HG03439 (cell line): Measurements from ENCODE around the gene MXRA7.
"Not testable (repeated sequence)": the region's sequence is repeated elsewhere in the genome, so short reads cannot be mapped to it uniquely, and the experiment has no call there.

Source experiments
- ATAC-seq: cut with Tn5 transposase; IDR thresholded peaks from one replicate; pipeline ENCODE4 v1.9.1; 2021; ENCODE audit warnings: mild to moderate bottlenecking, moderate library complexity; ENCODE audit not compliant: unreplicated experiment

The MXRA7 gene

GRCh38 chr17:76718516-76718915 is 7.8 kb upstream of the MXRA7 start:
- ATAC-seq = no peak

- ATAC-seq = no peak
Observed at GRCh38 chr17:76716839-76717215, 6.1 kb upstream of the MXRA7 start.

GRCh38 chr17:76716146-76716838 is 5.5 kb upstream of the MXRA7 start:
- ATAC-seq = no peak

- ATAC-seq = no peak
Observed at GRCh38 chr17:76715496-76715830, 4.7 kb upstream of the MXRA7 start.

GRCh38 chr17:76714822-76715495 is 4.2 kb upstream of the MXRA7 start:
- no peak for ATAC-seq

GRCh38 chr17:76714336-76714735 is 3.6 kb upstream of the MXRA7 start:
- no peak for ATAC-seq

GRCh38 chr17:76713765-76714164 is 3.0 kb upstream of the MXRA7 start:
- ATAC-seq = no peak

- ATAC-seq = not testable (repeated sequence)
Observed at GRCh38 chr17:76712321-76712720, 1.6 kb upstream of the MXRA7 start.

GRCh38 chr17:76709951-76710862 is 558 bp downstream of the MXRA7 start:
- ATAC-seq = not testable (repeated sequence)

GRCh38 chr17:76709077-76709950 is 1.5 kb downstream of the MXRA7 start:
- ATAC-seq = no peak

- no peak for ATAC-seq
Observed at GRCh38 chr17:76707985-76708807, 2.6 kb downstream of the MXRA7 start.

- no peak for ATAC-seq
Observed at GRCh38 chr17:76706817-76707216, 3.9 kb downstream of the MXRA7 start.

GRCh38 chr17:76704805-76705204 is 6.0 kb downstream of the MXRA7 start:
- no peak for ATAC-seq

- no peak for ATAC-seq
Observed at GRCh38 chr17:76702941-76703637, 7.7 kb downstream of the MXRA7 start.

GRCh38 chr17:76702076-76702475 is 8.7 kb downstream of the MXRA7 start:
- ATAC-seq = no peak

- ATAC-seq = no peak
Observed at GRCh38 chr17:76701471-76701967, 9.2 kb downstream of the MXRA7 start.

- ATAC-seq = no peak
Observed at GRCh38 chr17:76700617-76701470, 9.9 kb downstream of the MXRA7 start.

GRCh38 chr17:76700270-76700616 is 10.5 kb downstream of the MXRA7 start:
- ATAC-seq = no peak
